GM11168 (cell line): ENCODE data around the gene PIGO.

ENCODE experiments used
- in situ Hi-C: fragments of 300-500 bp; cut with MboI; formaldehyde crosslinking; loops from one replicate; pipeline ENCODE4 v1.12.0; 2022; ENCODE audit warnings: low sequenced_read_pairs; ENCODE audit not compliant: unreplicated experiment

PIGO gene

GRCh38 chr9:35042891-35043545 lies 53.4 kb downstream of the PIGO start:
- in situ Hi-C loops = no loop called here

GRCh38 chr9:35042081-35042604 lies 54.2 kb downstream of the PIGO start:
- in situ Hi-C loops = no loop called here
